ENCODE results near the gene PLAC9.
"Not testable (repeated sequence)": the region's sequence is repeated elsewhere in the genome, so short reads cannot be mapped to it uniquely, and the experiment has no call there.

PLAC9 gene

GRCh38 chr10:80126876-80127275 lies 5.7 kb upstream of the PLAC9 start:
- no peak for DNase-seq (ENCODE audit: low read depth, low spot score)
- no peak overlapping the region for H3K4me3 ChIP-seq (ENCODE audit: low read depth, low read length)
- POLR2A ChIA-PET = no interaction called here
- TF ChIP-seq, protein P1, sequence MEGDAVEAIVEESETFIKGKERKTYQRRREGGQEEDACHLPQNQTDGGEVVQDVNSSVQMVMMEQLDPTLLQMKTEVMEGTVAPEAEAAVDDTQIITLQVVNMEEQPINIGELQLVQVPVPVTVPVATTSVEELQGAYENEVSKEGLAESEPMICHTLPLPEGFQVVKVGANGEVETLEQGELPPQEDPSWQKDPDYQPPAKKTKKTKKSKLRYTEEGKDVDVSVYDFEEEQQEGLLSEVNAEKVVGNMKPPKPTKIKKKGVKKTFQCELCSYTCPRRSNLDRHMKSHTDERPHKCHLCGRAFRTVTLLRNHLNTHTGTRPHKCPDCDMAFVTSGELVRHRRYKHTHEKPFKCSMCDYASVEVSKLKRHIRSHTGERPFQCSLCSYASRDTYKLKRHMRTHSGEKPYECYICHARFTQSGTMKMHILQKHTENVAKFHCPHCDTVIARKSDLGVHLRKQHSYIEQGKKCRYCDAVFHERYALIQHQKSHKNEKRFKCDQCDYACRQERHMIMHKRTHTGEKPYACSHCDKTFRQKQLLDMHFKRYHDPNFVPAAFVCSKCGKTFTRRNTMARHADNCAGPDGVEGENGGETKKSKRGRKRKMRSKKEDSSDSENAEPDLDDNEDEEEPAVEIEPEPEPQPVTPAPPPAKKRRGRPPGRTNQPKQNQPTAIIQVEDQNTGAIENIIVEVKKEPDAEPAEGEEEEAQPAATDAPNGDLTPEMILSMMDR (IDR thresholded peaks at IDR 0.05; ENCODE audit: insufficient read depth, low read length, missing control alignments) = no peak
- CTCF ChIA-PET = no interaction called here

- TF ChIP-seq, protein P1 (IDR thresholded peaks at IDR 0.05; ENCODE audit: insufficient read depth, low read length, missing control alignments) = no peak
- ChIA-PET POLR2A (no interaction called here), CTCF (interaction anchor here (0.7 to 1.6 kb wide), 4 partner anchors 12 to 28 kb away, joined by 3 to 8 read pairs (median 4); no protein-coding TSS in a partner anchor)
- no peak for DNase-seq (ENCODE audit: low read depth, low spot score)
- H3K4me3 ChIP-seq (ENCODE audit: low read depth, low read length) = no peak overlapping the region
Observed at GRCh38 chr10:80131499-80131901, 1.0 kb upstream of the PLAC9 start.

DNA sequence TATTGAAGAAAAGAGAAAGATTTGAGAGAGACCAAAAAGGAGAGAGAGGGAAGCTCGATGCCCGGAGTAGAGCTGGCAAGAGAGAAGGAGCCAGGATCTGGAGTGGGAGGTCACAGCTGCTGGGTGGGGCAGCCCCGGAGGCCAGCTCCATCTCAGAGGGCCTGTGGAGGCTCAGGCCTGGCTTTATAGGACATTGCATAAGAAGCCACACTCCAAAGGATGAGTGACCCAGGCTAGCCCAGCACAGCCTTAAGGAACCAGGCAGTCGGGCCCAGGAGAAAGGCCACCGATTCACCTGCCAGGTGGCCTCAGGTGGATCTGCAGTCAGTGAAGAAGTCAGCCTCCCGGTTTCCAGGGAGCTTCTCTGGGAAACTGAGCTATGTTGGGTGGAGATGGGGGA lies 676 bp downstream of the PLAC9 start:
- TF ChIP-seq, protein P1 (IDR thresholded peaks at IDR 0.05; ENCODE audit: insufficient read depth, low read length, missing control alignments) = no peak
- CTCF ChIA-PET = interaction anchor here (0.9 to 1.7 kb wide), 5 partner anchors 11 to 128 kb away, joined by 3 to 12 read pairs (median 3); no protein-coding TSS in a partner anchor
- no peak for DNase-seq (ENCODE audit: low read depth, low spot score)
- POLR2A ChIA-PET = interaction anchor here (0.8 to 0.9 kb wide), 2 partner anchors 54 to 191 kb away, joined by 3 to 4 read pairs; partner anchors contain the start of gene TMEM254
- peak overlapping the region; percentile 62 for H3K4me3 ChIP-seq (ENCODE audit: low read depth, low read length)

GRCh38 chr10:80133687-80134086 lies 1.2 kb downstream of the PLAC9 start:
- not testable (repeated sequence) for DNase-seq (ENCODE audit: low read depth, low spot score)
- H3K4me3 ChIP-seq (ENCODE audit: low read depth, low read length) = peak overlapping the region; percentile 62; the same call in 1 of the 2 replicates
- ChIA-PET CTCF (interaction anchor here (0.9 to 1.7 kb wide), 5 partner anchors 10 to 127 kb away, joined by 3 to 12 read pairs (median 3); no protein-coding TSS in a partner anchor), POLR2A (interaction anchor here (0.8 to 0.9 kb wide), 2 partner anchors 55 to 191 kb away, joined by 3 to 4 read pairs; partner anchors contain the start of gene TMEM254)

DNA sequence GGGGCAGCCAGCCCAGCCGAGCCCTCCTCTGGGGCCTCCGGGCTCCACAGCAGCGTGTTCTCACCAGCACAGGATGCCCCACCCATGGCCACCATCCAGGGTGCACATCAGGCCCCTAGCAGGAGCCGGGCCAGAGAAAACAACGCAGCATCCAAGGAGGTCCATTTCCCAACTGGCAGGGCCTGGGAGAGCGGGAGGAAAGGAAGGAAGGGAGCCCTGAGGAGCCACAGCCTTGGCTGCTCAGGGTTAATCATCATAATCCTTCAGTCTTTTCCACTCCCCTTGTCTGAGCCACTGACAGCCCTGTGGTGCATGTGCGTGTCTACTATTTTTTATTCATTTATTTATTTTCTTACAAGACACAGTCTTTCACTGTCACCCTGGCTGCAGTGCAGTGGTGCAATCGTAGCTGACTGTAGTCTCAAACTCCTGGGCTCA lies 3.6 kb downstream of the PLAC9 start:
- ChIA-PET POLR2A (no interaction called here), CTCF (interaction anchor here (1.3 to 5.4 kb wide), 3 partner anchors 11 to 85 kb away, joined by 3 to 33 read pairs (median 6); no protein-coding TSS in a partner anchor)
- DNase-seq (ENCODE audit: low read depth, low spot score) = no peak
- TF ChIP-seq, protein P1 (IDR thresholded peaks at IDR 0.05; ENCODE audit: insufficient read depth, low read length, missing control alignments) = no peak
- H3K4me3 ChIP-seq (ENCODE audit: low read depth, low read length) = no peak overlapping the region

GRCh38 chr10:80137031-80137862 lies 4.7 kb downstream of the PLAC9 start:
- CTCF ChIA-PET = interaction anchor here (1.2 to 5.4 kb wide), 5 partner anchors 9 to 90 kb away, joined by 3 to 33 read pairs (median 5); no protein-coding TSS in a partner anchor
- no peak overlapping the region for H3K4me3 ChIP-seq (ENCODE audit: low read depth, low read length)
- no peak for DNase-seq (ENCODE audit: low read depth, low spot score)
- TF ChIP-seq, protein P1 (IDR thresholded peaks at IDR 0.05; ENCODE audit: insufficient read depth, low read length, missing control alignments) = no peak
- POLR2A ChIA-PET = no interaction called here
